HG02981 (cell line): ENCODE data around the gene TPCN2.

Experiments used
- ATAC-seq: cut with Tn5 transposase; IDR thresholded peaks from one replicate; pipeline ENCODE4 v1.9.1; 2021; ENCODE audit warnings: mild to moderate bottlenecking, moderate library complexity; ENCODE audit not compliant: unreplicated experiment

TPCN2 gene

GRCh38 chr11:69108030-69108429 lies 59.3 kb downstream of the TPCN2 start:
- no peak for ATAC-seq

GRCh38 chr11:69108559-69108958 lies 59.8 kb downstream of the TPCN2 start:
- no peak for ATAC-seq

GRCh38 chr11:69109101-69109500 lies 60.4 kb downstream of the TPCN2 start:
- ATAC-seq: no peak

GRCh38 chr11:69110451-69110850 lies 61.7 kb downstream of the TPCN2 start:
- ATAC-seq: no peak

- no peak for ATAC-seq
These were observed 63.2 kb downstream of the TPCN2 start for GRCh38 chr11:69111624-69112542.

GRCh38 chr11:69113226-69113625 lies 64.5 kb downstream of the TPCN2 start:
- no peak for ATAC-seq

GRCh38 chr11:69113646-69114340 lies 65.1 kb downstream of the TPCN2 start:
- no peak for ATAC-seq

- ATAC-seq: no peak
These were observed 65.6 kb downstream of the TPCN2 start for GRCh38 chr11:69114362-69114761.

GRCh38 chr11:69114811-69115523 lies 66.2 kb downstream of the TPCN2 start:
- no peak for ATAC-seq

GRCh38 chr11:69115586-69116560 lies 67.1 kb downstream of the TPCN2 start:
- ATAC-seq: no peak

GRCh38 chr11:69116671-69117070 lies 67.9 kb downstream of the TPCN2 start:
- no peak for ATAC-seq

- no peak for ATAC-seq
These were observed 70.5 kb downstream of the TPCN2 start for GRCh38 chr11:69119190-69119589.

GRCh38 chr11:69120096-69120875 lies 71.6 kb downstream of the TPCN2 start:
- no peak for ATAC-seq

GRCh38 chr11:69121021-69121420 lies 72.3 kb downstream of the TPCN2 start:
- no peak for ATAC-seq

GRCh38 chr11:69121621-69122325 lies 73.0 kb downstream of the TPCN2 start:
- no peak for ATAC-seq

GRCh38 chr11:69122326-69122629 lies 73.5 kb downstream of the TPCN2 start:
- ATAC-seq: no peak

- ATAC-seq: no peak
These were observed 74.1 kb downstream of the TPCN2 start for GRCh38 chr11:69122630-69123431.
